OCI-LY3 (cell line): ENCODE data around the gene GGPS1.

Source experiments
- CTCF ChIP-seq: fragments of 200-600, 300-600 bp; sonication (generic); IDR thresholded peaks from 2 replicates; pipeline ENCODE4 v1.5.1; 2014; ENCODE audit warnings: antibody characterized with exemption, low read length, low read depth
- EZH2phosphoT487 ChIP-seq: fragments of 200-600 bp; shearing (Covaris generic); IDR thresholded peaks from 2 replicates; pipeline ENCODE4 v1.6.1; 2018; ENCODE audit warnings: antibody characterized with exemption, mixed run types, low read depth

GRCh38 chr1:235296729-235297128 lies 31.6 kb upstream of the GGPS1 start:
- no peak for TF ChIP-seq CTCF
- no peak for TF ChIP-seq EZH2phosphoT487
